NT2/D1 (cell line): ENCODE measurements around the gene MYH15.

Source experiments
- DNase-seq: peaks from one replicate; pipeline ENCODE4 v3.0.0-alpha.2; 2011; ENCODE audit warnings: low read depth, low spot score
- H3K27me3 ChIP-seq: 2 replicates; pipeline ENCODE4 v1.6.0; 2011; ENCODE audit warnings: mild to moderate bottlenecking; ENCODE audit not compliant: insufficient read length, insufficient read depth
- H3K36me3 ChIP-seq: 2 replicates; pipeline ENCODE4 v1.6.1; 2011; ENCODE audit warnings: mild to moderate bottlenecking, low read length, mixed read lengths; ENCODE audit not compliant: insufficient read depth, insufficient read length
- H3K4me1 ChIP-seq: 2 replicates; pipeline ENCODE4 v1.5.1; 2011; ENCODE audit not compliant: insufficient read depth, insufficient read length
- H3K4me3 ChIP-seq: 2 replicates; pipeline ENCODE4 v1.5.1; 2011; ENCODE audit warnings: low read depth; ENCODE audit not compliant: insufficient read length
- H3K9ac ChIP-seq: 2 replicates; pipeline ENCODE4 v1.6.0; 2011; ENCODE audit warnings: low read depth; ENCODE audit not compliant: insufficient read length
- H3K9me3 ChIP-seq: 2 replicates; pipeline ENCODE4 v1.5.1; 2011; ENCODE audit warnings: mild to moderate bottlenecking, low read length; ENCODE audit not compliant: insufficient read depth
- SUZ12 ChIP-seq: IDR thresholded peaks from 2 replicates; pipeline ENCODE4 v1.6.1; 2011; ENCODE audit not compliant: insufficient read length, insufficient read depth; ENCODE audit errors: extremely low read depth
- YY1 ChIP-seq: IDR thresholded peaks from 2 replicates; pipeline ENCODE4 v1.6.1; 2011; ENCODE audit not compliant: insufficient read length, insufficient read depth
- ZNF274 ChIP-seq: IDR thresholded peaks from 2 replicates; pipeline ENCODE4 v1.6.1; 2011; ENCODE audit warnings: mild to moderate bottlenecking, low read depth, low read length

The MYH15 gene

DNA sequence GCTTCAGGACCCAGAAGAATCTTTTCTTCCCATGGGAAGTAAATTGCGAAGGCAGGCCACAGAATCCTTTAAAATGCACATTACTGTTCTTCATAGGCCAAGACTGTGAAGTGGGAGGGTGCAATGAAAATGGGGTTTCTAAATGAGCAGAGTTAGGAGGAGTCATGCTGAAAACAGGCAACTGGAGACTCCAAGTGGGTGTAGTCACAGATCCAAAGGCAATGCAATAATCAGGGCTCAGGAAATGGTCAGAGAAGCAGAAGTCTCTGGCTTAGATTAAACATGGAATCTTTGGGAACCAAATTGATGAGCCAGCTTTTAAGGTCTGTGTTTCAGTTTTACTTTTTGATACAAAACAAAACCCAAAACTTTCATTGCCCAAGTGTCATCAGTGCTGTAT is 176.4 kb downstream of the MYH15 start:
- no peak overlapping the region for H3K9ac ChIP-seq
- H3K9me3 ChIP-seq, result no peaks in the 10 kb centered on the region
- no peak overlapping the region for H3K4me3 ChIP-seq
- no peaks in the 10 kb centered on the region for H3K4me1 ChIP-seq
- H3K36me3 ChIP-seq, result no peaks in the 10 kb centered on the region
- DNase-seq, result no peak
- H3K27me3 ChIP-seq, result no peaks in the 10 kb centered on the region
- TF ChIP-seq YY1, result no peak
- no peak for TF ChIP-seq ZNF274
- no peak for TF ChIP-seq SUZ12

DNA sequence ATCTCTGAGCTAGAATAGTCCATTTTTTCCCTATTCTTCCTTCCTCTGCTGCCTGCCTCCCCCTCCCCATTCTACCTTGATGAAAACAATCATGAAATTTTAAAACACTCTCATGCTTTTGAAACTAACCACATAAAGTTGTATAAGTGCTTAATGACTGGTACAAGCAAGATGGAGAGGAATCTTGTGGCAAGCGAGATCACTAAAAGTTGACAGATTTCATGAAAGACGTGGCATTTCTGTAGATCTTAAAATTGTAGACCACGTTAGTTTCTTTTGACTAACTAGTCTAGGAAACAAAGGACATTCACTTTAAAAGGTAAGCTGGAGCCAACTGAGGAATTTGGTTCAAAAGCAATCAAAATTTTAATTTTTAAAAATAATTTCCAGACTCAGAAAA is 178.6 kb downstream of the MYH15 start:
- H3K4me3 ChIP-seq, result no peak overlapping the region
- DNase-seq, result no peak
- no peaks in the 10 kb centered on the region for H3K4me1 ChIP-seq
- H3K9me3 ChIP-seq, result no peaks in the 10 kb centered on the region
- no peak overlapping the region for H3K9ac ChIP-seq
- no peaks in the 10 kb centered on the region for H3K27me3 ChIP-seq
- no peaks in the 10 kb centered on the region for H3K36me3 ChIP-seq
- TF ChIP-seq SUZ12 (no peak), YY1 (no peak), ZNF274 (no peak)
